ENCODE results near the gene MICAL3. TPM values are rescaled to one million over a fixed set of nuclear protein-coding genes. Genes with fewer than 3 reads are reported as not detected.
"Not testable (repeated sequence)": the region's sequence is repeated elsewhere in the genome, so short reads cannot be mapped to it uniquely, and the experiment has no call there.

Gene MICAL3
- polyA plus RNA-seq, 1 donor from 2014 or later, result 28.1 TPM

- Histone ChIP-seq H3K9me2 (ENCODE audit: insufficient read depth, low read length) (no peaks in the 10 kb centered on the region), H2AFZ (ENCODE audit: low read depth, low read length) (no peak overlapping the region), H3K4me2 (ENCODE audit: low read length) (no peak overlapping the region), H3F3A (ENCODE audit: insufficient read depth, low read length, poor library complexity, severe bottlenecking) (no peaks in the 10 kb centered on the region), H4K20me1 (ENCODE audit: insufficient read depth) (no peaks in the 10 kb centered on the region), H3K9ac (ENCODE audit: low read length) (no peak overlapping the region), H3K9me3 (ENCODE audit: low read length) (no peaks in the 10 kb centered on the region), H3K27me3 (ENCODE audit: insufficient read depth, low read depth, low read length) (no peaks in the 10 kb centered on the region), H3K27ac (ENCODE audit: low read length) (no peak overlapping the region), H3K36me3 (ENCODE audit: insufficient read depth, low read length) (no peaks in the 10 kb centered on the region), H3K4me3 (ENCODE audit: low read length) (no peak overlapping the region), H3K79me2 (replicated peaks; ENCODE audit: insufficient read depth, low read length) (no peaks in the 10 kb centered on the region)
- TF ChIP-seq, protein P1, sequence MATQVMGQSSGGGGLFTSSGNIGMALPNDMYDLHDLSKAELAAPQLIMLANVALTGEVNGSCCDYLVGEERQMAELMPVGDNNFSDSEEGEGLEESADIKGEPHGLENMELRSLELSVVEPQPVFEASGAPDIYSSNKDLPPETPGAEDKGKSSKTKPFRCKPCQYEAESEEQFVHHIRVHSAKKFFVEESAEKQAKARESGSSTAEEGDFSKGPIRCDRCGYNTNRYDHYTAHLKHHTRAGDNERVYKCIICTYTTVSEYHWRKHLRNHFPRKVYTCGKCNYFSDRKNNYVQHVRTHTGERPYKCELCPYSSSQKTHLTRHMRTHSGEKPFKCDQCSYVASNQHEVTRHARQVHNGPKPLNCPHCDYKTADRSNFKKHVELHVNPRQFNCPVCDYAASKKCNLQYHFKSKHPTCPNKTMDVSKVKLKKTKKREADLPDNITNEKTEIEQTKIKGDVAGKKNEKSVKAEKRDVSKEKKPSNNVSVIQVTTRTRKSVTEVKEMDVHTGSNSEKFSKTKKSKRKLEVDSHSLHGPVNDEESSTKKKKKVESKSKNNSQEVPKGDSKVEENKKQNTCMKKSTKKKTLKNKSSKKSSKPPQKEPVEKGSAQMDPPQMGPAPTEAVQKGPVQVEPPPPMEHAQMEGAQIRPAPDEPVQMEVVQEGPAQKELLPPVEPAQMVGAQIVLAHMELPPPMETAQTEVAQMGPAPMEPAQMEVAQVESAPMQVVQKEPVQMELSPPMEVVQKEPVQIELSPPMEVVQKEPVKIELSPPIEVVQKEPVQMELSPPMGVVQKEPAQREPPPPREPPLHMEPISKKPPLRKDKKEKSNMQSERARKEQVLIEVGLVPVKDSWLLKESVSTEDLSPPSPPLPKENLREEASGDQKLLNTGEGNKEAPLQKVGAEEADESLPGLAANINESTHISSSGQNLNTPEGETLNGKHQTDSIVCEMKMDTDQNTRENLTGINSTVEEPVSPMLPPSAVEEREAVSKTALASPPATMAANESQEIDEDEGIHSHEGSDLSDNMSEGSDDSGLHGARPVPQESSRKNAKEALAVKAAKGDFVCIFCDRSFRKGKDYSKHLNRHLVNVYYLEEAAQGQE (IDR thresholded peaks at IDR 0.05; ENCODE audit: borderline replicate concordance), result no peak
- TF ChIP-seq MXI1 (conservative IDR thresholded peaks at IDR 0.05; ENCODE audit: poor library complexity, severe bottlenecking) (no peak), POLR2AphosphoS5 (IDR thresholded peaks at IDR 0.05) (no peak), EP300 (conservative IDR thresholded peaks at IDR 0.05; ENCODE audit: poor library complexity, severe bottlenecking) (no peak), EZH2 (IDR thresholded peaks at IDR 0.05; ENCODE audit: borderline replicate concordance, insufficient read depth, low read length, poor library complexity, severe bottlenecking) (no peak), SMC3 (conservative IDR thresholded peaks at IDR 0.05; ENCODE audit: poor library complexity) (no peak), TAF1 (IDR thresholded peaks at IDR 0.05; ENCODE audit: low read depth) (no peak), RAD21 (conservative IDR thresholded peaks at IDR 0.05) (no peak)
- TF ChIP-seq, protein P2, sequence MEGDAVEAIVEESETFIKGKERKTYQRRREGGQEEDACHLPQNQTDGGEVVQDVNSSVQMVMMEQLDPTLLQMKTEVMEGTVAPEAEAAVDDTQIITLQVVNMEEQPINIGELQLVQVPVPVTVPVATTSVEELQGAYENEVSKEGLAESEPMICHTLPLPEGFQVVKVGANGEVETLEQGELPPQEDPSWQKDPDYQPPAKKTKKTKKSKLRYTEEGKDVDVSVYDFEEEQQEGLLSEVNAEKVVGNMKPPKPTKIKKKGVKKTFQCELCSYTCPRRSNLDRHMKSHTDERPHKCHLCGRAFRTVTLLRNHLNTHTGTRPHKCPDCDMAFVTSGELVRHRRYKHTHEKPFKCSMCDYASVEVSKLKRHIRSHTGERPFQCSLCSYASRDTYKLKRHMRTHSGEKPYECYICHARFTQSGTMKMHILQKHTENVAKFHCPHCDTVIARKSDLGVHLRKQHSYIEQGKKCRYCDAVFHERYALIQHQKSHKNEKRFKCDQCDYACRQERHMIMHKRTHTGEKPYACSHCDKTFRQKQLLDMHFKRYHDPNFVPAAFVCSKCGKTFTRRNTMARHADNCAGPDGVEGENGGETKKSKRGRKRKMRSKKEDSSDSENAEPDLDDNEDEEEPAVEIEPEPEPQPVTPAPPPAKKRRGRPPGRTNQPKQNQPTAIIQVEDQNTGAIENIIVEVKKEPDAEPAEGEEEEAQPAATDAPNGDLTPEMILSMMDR (IDR thresholded peaks at IDR 0.05; ENCODE audit: poor library complexity, severe bottlenecking), result no peak
Measured at GRCh38 chr22:18044548-18045271, 20.3 kb upstream of the MICAL3 start.

DNA sequence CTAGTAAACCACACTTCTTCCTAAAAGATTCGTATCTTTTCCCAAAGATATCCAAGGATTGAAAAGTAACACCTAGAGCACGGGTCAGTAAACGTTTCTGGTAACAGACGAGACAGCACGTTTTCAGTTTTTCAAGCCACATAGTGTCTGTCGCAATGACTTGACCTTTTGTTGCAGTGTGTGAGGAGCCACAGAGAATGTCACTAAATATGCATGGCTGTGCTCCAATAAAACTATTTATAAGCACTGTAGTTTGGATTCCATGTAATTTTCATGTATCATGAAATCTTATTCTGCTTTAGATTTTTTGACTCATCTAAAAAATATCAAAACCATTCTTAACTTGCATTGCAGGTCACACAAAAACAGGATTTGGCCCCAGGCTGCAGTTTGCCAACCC, 18.3 kb upstream of the MICAL3 start:
- Histone ChIP-seq H3K27me3 (ENCODE audit: insufficient read depth, low read depth, low read length) (no peaks in the 10 kb centered on the region), H3K79me2 (replicated peaks; ENCODE audit: insufficient read depth, low read length) (no peaks in the 10 kb centered on the region), H3K36me3 (ENCODE audit: insufficient read depth, low read length) (no peaks in the 10 kb centered on the region), H4K20me1 (ENCODE audit: insufficient read depth) (no peaks in the 10 kb centered on the region), H3K27ac (ENCODE audit: low read length) (no peak overlapping the region), H3K9me3 (ENCODE audit: low read length) (no peaks in the 10 kb centered on the region), H3K9ac (ENCODE audit: low read length) (no peak overlapping the region), H3F3A (ENCODE audit: insufficient read depth, low read length, poor library complexity, severe bottlenecking) (no peaks in the 10 kb centered on the region), H3K9me2 (ENCODE audit: insufficient read depth, low read length) (no peaks in the 10 kb centered on the region), H3K4me2 (ENCODE audit: low read length) (no peak overlapping the region), H2AFZ (ENCODE audit: low read depth, low read length) (no peak overlapping the region), H3K4me3 (ENCODE audit: low read length) (no peak overlapping the region)
- TF ChIP-seq EP300 (conservative IDR thresholded peaks at IDR 0.05; ENCODE audit: poor library complexity, severe bottlenecking), result no peak
- TF ChIP-seq, protein P2 (IDR thresholded peaks at IDR 0.05; ENCODE audit: poor library complexity, severe bottlenecking), result no peak
- TF ChIP-seq, protein P1 (IDR thresholded peaks at IDR 0.05; ENCODE audit: borderline replicate concordance), result no peak

- H3K9me2 ChIP-seq (ENCODE audit: insufficient read depth, low read length); H3K27ac ChIP-seq (ENCODE audit: low read length); H3K9ac ChIP-seq (ENCODE audit: low read length); H4K20me1 ChIP-seq (ENCODE audit: insufficient read depth); H2AFZ ChIP-seq (ENCODE audit: low read depth, low read length); H3K4me3 ChIP-seq (ENCODE audit: low read length); H3F3A ChIP-seq (ENCODE audit: insufficient read depth, low read length, poor library complexity, severe bottlenecking); H3K4me2 ChIP-seq (ENCODE audit: low read length); H3K9me3 ChIP-seq (ENCODE audit: low read length); H3K36me3 ChIP-seq (ENCODE audit: insufficient read depth, low read length); H3K79me2 ChIP-seq (replicated peaks; ENCODE audit: insufficient read depth, low read length); H3K27me3 ChIP-seq (ENCODE audit: insufficient read depth, low read depth, low read length): not testable (repeated sequence)
Measured at GRCh38 chr22:18040898-18041297, 16.5 kb upstream of the MICAL3 start.

All from neural cell (in vitro differentiated cells).